Measurements from ENCODE around the gene TEX52.
A peak's percentile ranks its signal among the peaks of the same experiment; 100 is the strongest.

TEX52 gene

GRCh38 chr12:2857021-2857431 lies at the start of gene TEX52:
TSS of gene TEX52 (minus strand) at chr12:2857039. CDS start at chr12:2857026, 13 bp downstream.
- no peak within 1 kb of the TSS for H3K4me3 ChIP-seq (ENCODE audit: low read depth, low read length)
- H3K36me3 ChIP-seq (ENCODE audit: insufficient read depth, low read length) = no peaks in the 10 kb centered on the region
- H3K27ac ChIP-seq (ENCODE audit: low read depth, low read length) = no peak within 1 kb of the TSS

DNA sequence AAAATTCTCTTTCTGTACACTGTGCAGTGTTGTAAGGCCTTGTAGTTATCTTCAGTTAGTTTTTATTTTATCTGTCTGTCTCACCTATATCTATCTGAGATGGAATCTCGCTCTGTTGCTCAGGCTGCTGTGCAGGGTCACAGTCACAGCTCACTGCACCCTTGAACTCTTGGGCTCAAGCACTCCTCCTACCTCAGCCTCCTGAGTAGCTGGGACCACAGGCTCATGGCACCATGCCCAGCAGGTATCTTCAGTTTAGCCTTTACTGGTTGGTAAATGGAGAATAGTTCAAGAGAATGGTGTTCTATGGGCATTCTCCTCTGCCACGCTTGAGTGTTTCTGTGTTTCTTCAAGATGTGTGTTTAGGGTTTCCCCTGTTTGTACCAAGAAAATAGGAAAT lies 47.4 kb upstream of the TEX52 start:
- Histone ChIP-seq H3K36me3 (ENCODE audit: insufficient read depth, low read length) (no peaks in the 10 kb centered on the region), H3K79me2 (ENCODE audit: control insufficient read depth, insufficient read depth, low read length, unreplicated experiment) (peaks cover 35% of the 10 kb centered on the region), H3K27me3 (ENCODE audit: insufficient read depth, low read length) (no peaks in the 10 kb centered on the region), H3K4me3 (ENCODE audit: low read depth, low read length) (no peak overlapping the region), H3K27ac (ENCODE audit: low read depth, low read length) (no peak overlapping the region), H3K4me1 (ENCODE audit: control insufficient read depth, insufficient read depth, low read length, unreplicated experiment) (no peaks in the 10 kb centered on the region), H2AFZ (ENCODE audit: low read length, unreplicated experiment) (no peak overlapping the region)

More at GRCh38 chr12:2857021-2857431, at the start of gene TEX52:
- H3K4me1 ChIP-seq (ENCODE audit: control insufficient read depth, insufficient read depth, low read length, unreplicated experiment) = no peaks in the 10 kb centered on the region
- no peaks in the 10 kb centered on the region for H3K27me3 ChIP-seq (ENCODE audit: insufficient read depth, low read length)
- no peak within 1 kb of the TSS for H2AFZ ChIP-seq (ENCODE audit: low read length, unreplicated experiment)
- H3K79me2 ChIP-seq (ENCODE audit: control insufficient read depth, insufficient read depth, low read length, unreplicated experiment) = no peaks in the 10 kb centered on the region

DNA sequence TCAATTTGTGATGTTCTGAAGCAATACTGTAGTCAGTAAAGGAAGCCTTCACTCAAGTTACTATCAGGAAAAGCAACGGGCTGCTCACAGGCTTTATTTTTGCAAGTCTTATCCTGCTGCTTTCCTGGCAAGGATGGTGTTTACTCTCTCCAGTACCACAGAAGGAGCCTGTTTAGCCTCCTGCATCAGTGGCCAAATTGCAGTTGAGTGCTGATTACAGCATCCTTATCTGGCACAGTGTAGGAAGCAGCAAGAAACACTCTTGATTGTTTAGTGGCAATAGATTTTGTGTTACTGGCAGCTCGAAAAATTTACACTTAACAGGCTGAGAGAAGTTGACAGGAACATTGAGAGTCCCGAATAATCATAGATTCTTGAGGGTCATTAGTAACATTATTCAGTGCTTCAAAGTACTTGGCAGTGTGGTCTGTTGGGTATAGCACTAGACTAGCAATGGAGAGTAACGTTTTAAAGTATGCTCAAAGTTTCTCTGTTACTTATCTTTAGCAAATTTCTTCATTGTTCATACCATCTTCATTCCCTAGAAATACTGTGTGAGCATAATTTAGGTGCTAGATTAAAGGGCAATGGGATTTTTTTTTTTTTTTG lies 45.5 kb upstream of the TEX52 start:
- Histone ChIP-seq H3K4me3 (ENCODE audit: low read depth, low read length) (no peak overlapping the region), H3K36me3 (ENCODE audit: insufficient read depth, low read length) (no peaks in the 10 kb centered on the region), H3K4me1 (ENCODE audit: control insufficient read depth, insufficient read depth, low read length, unreplicated experiment) (no peaks in the 10 kb centered on the region), H2AFZ (ENCODE audit: low read length, unreplicated experiment) (no peak overlapping the region), H3K79me2 (ENCODE audit: control insufficient read depth, insufficient read depth, low read length, unreplicated experiment) (peaks cover 42% of the 10 kb centered on the region), H3K27ac (ENCODE audit: low read depth, low read length) (no peak overlapping the region), H3K27me3 (ENCODE audit: insufficient read depth, low read length) (no peaks in the 10 kb centered on the region)

GRCh38 chr12:2900642-2901041 lies 43.8 kb upstream of the TEX52 start:
- Histone ChIP-seq H3K36me3 (ENCODE audit: insufficient read depth, low read length) (no peaks in the 10 kb centered on the region), H3K27ac (ENCODE audit: low read depth, low read length) (no peak overlapping the region), H3K79me2 (ENCODE audit: control insufficient read depth, insufficient read depth, low read length, unreplicated experiment) (peaks cover 53% of the 10 kb centered on the region), H2AFZ (ENCODE audit: low read length, unreplicated experiment) (no peak overlapping the region), H3K4me3 (ENCODE audit: low read depth, low read length) (no peak overlapping the region), H3K27me3 (ENCODE audit: insufficient read depth, low read length) (no peaks in the 10 kb centered on the region), H3K4me1 (ENCODE audit: control insufficient read depth, insufficient read depth, low read length, unreplicated experiment) (peaks cover 1% of the 10 kb centered on the region)

DNA sequence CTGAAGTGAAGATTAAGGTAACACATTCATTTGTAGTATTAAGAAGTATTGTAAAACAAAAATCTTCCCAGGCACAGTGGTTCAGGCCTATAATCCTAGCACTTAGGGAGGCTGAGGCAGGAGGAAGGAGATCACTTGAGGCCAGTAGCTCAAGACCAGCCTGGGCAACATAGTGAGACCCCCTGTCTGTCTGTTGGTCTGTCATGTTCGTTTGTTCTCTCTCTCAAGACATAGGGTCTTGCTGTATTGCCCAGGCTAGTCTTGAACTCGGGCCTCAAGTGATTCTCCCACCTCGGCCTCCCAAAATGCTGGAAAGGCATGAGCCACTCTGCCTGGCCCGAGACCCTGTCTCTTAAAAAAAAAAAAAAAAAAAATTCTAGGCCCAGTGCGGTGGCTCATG lies 40.6 kb upstream of the TEX52 start:
- H3K36me3 ChIP-seq (ENCODE audit: insufficient read depth, low read length) = no peaks in the 10 kb centered on the region
- H3K79me2 ChIP-seq (ENCODE audit: control insufficient read depth, insufficient read depth, low read length, unreplicated experiment) = peaks cover 62% of the 10 kb centered on the region
- H3K27ac ChIP-seq (ENCODE audit: low read depth, low read length) = no peak overlapping the region
- H3K4me1 ChIP-seq (ENCODE audit: control insufficient read depth, insufficient read depth, low read length, unreplicated experiment) = peaks cover 17% of the 10 kb centered on the region
- no peak overlapping the region for H2AFZ ChIP-seq (ENCODE audit: low read length, unreplicated experiment)
- H3K4me3 ChIP-seq (ENCODE audit: low read depth, low read length) = no peak overlapping the region
- H3K27me3 ChIP-seq (ENCODE audit: insufficient read depth, low read length) = no peaks in the 10 kb centered on the region

GRCh38 chr12:2895511-2895910 lies 38.7 kb upstream of the TEX52 start:
- Histone ChIP-seq H3K27me3 (ENCODE audit: insufficient read depth, low read length) (no peaks in the 10 kb centered on the region), H3K4me1 (ENCODE audit: control insufficient read depth, insufficient read depth, low read length, unreplicated experiment) (peaks cover 22% of the 10 kb centered on the region), H3K4me3 (ENCODE audit: low read depth, low read length) (no peak overlapping the region), H3K36me3 (ENCODE audit: insufficient read depth, low read length) (no peaks in the 10 kb centered on the region), H2AFZ (ENCODE audit: low read length, unreplicated experiment) (no peak overlapping the region), H3K27ac (ENCODE audit: low read depth, low read length) (no peak overlapping the region), H3K79me2 (ENCODE audit: control insufficient read depth, insufficient read depth, low read length, unreplicated experiment) (peaks cover 63% of the 10 kb centered on the region)

DNA sequence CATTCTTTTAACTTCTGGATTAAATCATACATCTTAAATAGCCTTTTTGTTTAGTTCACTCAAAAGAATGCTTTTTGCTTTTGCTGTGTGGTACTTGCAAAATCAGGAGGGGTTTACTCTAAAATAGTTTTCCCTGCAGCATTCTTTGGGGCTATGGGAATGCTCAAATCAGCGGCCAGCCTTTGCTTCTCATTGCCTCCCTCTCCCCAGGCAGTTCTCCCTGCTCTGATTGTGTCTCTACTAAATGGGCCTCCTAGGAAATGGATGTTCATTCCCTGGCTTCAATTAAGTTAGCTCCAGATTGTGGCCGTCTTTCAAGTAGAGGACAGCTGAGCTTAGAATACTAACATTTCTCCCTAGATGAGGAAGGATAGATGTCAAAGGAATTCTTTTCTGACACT lies 38.2 kb upstream of the TEX52 start:
- Histone ChIP-seq H3K27ac (ENCODE audit: low read depth, low read length) (no peak overlapping the region), H3K4me3 (ENCODE audit: low read depth, low read length) (no peak overlapping the region), H3K79me2 (ENCODE audit: control insufficient read depth, insufficient read depth, low read length, unreplicated experiment) (peaks cover 61% of the 10 kb centered on the region), H3K36me3 (ENCODE audit: insufficient read depth, low read length) (no peaks in the 10 kb centered on the region), H2AFZ (ENCODE audit: low read length, unreplicated experiment) (no peak overlapping the region), H3K4me1 (ENCODE audit: control insufficient read depth, insufficient read depth, low read length, unreplicated experiment) (peaks cover 22% of the 10 kb centered on the region), H3K27me3 (ENCODE audit: insufficient read depth, low read length) (no peaks in the 10 kb centered on the region)

DNA sequence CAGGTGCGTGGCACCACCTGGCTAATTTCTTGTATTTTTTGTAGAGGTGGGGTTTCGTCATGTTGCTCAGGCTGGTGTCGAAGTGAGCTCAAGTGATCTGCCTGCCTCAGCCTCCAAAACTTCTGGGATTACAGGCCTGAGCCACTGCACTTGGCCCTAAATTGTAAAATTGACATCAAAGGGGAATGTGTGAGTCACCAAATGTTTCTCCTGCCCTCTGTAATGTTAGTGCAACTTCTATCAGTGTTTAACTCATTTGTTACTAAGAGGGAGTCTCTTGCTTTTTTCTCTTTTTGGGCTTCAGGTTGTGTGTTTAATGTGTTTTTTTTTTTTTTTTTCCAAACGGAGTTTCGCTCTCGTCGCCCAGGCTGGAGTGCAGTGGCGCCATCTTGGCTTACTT lies 36.2 kb upstream of the TEX52 start:
- H3K4me3 ChIP-seq (ENCODE audit: low read depth, low read length) = peak overlapping the region; percentile 57; the same call in 1 of the 2 replicates
- H2AFZ ChIP-seq (ENCODE audit: low read length, unreplicated experiment) = no peak overlapping the region

DNA sequence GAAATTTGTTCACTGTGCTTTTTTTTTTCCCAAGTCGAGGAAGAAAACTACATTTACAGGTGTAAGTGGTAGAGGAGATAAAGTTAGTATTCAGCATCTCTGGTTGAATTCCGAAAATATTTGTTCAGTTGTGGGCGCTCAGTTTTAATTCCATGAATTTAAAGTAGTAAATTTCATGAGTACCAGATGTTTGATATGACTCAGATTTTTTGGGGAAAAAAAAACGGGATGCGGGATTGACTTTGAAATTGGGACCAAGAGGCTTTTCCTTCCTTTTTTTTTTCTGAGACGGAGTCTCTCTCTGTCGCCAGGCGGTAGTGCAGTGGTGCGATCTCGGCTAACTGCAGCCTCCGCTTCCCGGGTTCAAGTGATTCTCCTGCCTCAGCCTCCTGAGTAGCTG lies 35.4 kb upstream of the TEX52 start:
- peak overlapping the region; percentile 81 for H3K27ac ChIP-seq (ENCODE audit: low read depth, low read length)
- peak overlapping the region; percentile 85 for H3K4me3 ChIP-seq (ENCODE audit: low read depth, low read length)
- H3K36me3 ChIP-seq (ENCODE audit: insufficient read depth, low read length) = 0 out of 2 replicates have a peak, but pooled peaks cover 3% of the 10 kb centered on the region
- no peaks in the 10 kb centered on the region for H3K27me3 ChIP-seq (ENCODE audit: insufficient read depth, low read length)
- H3K79me2 ChIP-seq (ENCODE audit: control insufficient read depth, insufficient read depth, low read length, unreplicated experiment) = peaks cover 47% of the 10 kb centered on the region
- no peak overlapping the region for H2AFZ ChIP-seq (ENCODE audit: low read length, unreplicated experiment)
- peaks cover 22% of the 10 kb centered on the region for H3K4me1 ChIP-seq (ENCODE audit: control insufficient read depth, insufficient read depth, low read length, unreplicated experiment)

More for the DNA sequence above, 36.2 kb upstream of the TEX52 start:
- Histone ChIP-seq H3K79me2 (ENCODE audit: control insufficient read depth, insufficient read depth, low read length, unreplicated experiment) (peaks cover 52% of the 10 kb centered on the region), H3K27ac (ENCODE audit: low read depth, low read length) (peak overlapping the region; percentile 61), H3K4me1 (ENCODE audit: control insufficient read depth, insufficient read depth, low read length, unreplicated experiment) (peaks cover 22% of the 10 kb centered on the region), H3K27me3 (ENCODE audit: insufficient read depth, low read length) (no peaks in the 10 kb centered on the region), H3K36me3 (ENCODE audit: insufficient read depth, low read length) (no peaks in the 10 kb centered on the region)

- Histone ChIP-seq H3K79me2 (ENCODE audit: control insufficient read depth, insufficient read depth, low read length, unreplicated experiment) (peaks cover 39% of the 10 kb centered on the region), H3K27ac (ENCODE audit: low read depth, low read length) (peak overlapping the region; percentile 81), H2AFZ (ENCODE audit: low read length, unreplicated experiment) (peak overlapping the region; percentile 54), H3K27me3 (ENCODE audit: insufficient read depth, low read length) (no peaks in the 10 kb centered on the region), H3K4me1 (ENCODE audit: control insufficient read depth, insufficient read depth, low read length, unreplicated experiment) (peaks cover 22% of the 10 kb centered on the region), H3K36me3 (ENCODE audit: insufficient read depth, low read length) (0 out of 2 replicates have a peak, but pooled peaks cover 3% of the 10 kb centered on the region), H3K4me3 (ENCODE audit: low read depth, low read length) (peak overlapping the region; percentile 85)
Observed at GRCh38 chr12:2891240-2892053, 34.6 kb upstream of the TEX52 start.
